GM12891 (cell line): ENCODE data around the gene PHF23.

ENCODE experiments used
- POLR2A ChIP-seq: IDR thresholded peaks from 2 replicates; pipeline ENCODE4 v1.6.1; 2011; ENCODE audit warnings: low read depth, low read length, control low read depth
- POLR2AphosphoS5 ChIP-seq: IDR thresholded peaks from 2 replicates; pipeline ENCODE4 v1.6.1; 2011; ENCODE audit warnings: low read depth, low read length, control low read depth
- TAF1 ChIP-seq: IDR thresholded peaks from 2 replicates; pipeline ENCODE4 v1.6.1; 2011; ENCODE audit warnings: low read depth, low read length, control low read depth

DNA sequence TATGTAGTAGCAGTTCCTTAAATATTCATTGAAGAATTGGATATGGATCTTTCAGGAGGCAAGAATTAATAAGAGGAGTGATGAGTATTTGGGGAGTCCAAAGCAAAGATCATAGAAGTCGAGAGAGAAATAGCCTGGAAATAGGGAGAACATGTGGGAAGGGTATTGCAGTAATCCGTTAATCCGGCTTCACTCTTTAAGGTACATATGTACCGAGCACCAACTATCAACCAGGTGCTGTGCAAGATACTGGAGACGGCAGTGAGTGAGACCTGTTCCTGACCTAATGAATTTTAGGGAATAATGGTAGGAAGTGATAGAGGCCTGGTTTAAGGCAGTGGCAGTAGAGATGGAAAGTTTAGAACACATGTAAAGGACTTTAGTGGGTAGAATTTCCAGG is 13.8 kb upstream of the PHF23 start:
- TF ChIP-seq POLR2A = no peak
- no peak for TF ChIP-seq TAF1
- TF ChIP-seq POLR2AphosphoS5 = no peak
